ENCODE measurements around the gene ICOSLG. TPM values are rescaled to one million over a fixed set of nuclear protein-coding genes. Genes with fewer than 3 reads are reported as not detected.

The ICOSLG gene
- total and polyA plus RNA-seq, 2 experiments from 2014 or later: 1.9 to 2.4 TPM

GRCh38 chr21:44263221-44263760, 22.5 kb upstream of the ICOSLG start:
- no peaks in the 10 kb centered on the region for H3K79me2 ChIP-seq
- H3K27me3 ChIP-seq: no peaks in the 10 kb centered on the region
- H3K4me2 ChIP-seq: no peak overlapping the region
- no peaks in the 10 kb centered on the region for H3K4me1 ChIP-seq (ENCODE audit: insufficient read depth)
- H2AFZ ChIP-seq: no peak overlapping the region
- no peaks in the 10 kb centered on the region for H3K36me3 ChIP-seq (replicated peaks; ENCODE audit: insufficient read depth, low read depth)
- H3K9me3 ChIP-seq (ENCODE audit: low read depth): no peaks in the 10 kb centered on the region
- H3K4me3 ChIP-seq: no peak overlapping the region
- no peaks in the 10 kb centered on the region for H4K20me1 ChIP-seq (ENCODE audit: insufficient read depth, poor library complexity, severe bottlenecking)
- TF ChIP-seq EZH2 (IDR thresholded peaks at IDR 0.05; ENCODE audit: borderline replicate concordance) (no peak), CTCF (IDR thresholded peaks at IDR 0.05; ENCODE audit: poor library complexity) (no peak), EZH2phosphoT487 (IDR thresholded peaks at IDR 0.05; ENCODE audit: low read depth, severe bottlenecking, unreplicated experiment) (no peak)
- no peak overlapping the region for H3K27ac ChIP-seq
- H3K9me2 ChIP-seq (replicated peaks; ENCODE audit: insufficient read depth): no peaks in the 10 kb centered on the region
- no peak for DNase-seq (ENCODE audit: low spot score)
- WGBS (ENCODE audit: low lambda C conversion rate, missing lambda C conversion rate): 46% methylated on average over 15 of the region's 18 CpGs

- H3K27ac ChIP-seq: no peak overlapping the region
- peak; percentile 5 for DNase-seq (ENCODE audit: low spot score)
- no peaks in the 10 kb centered on the region for H3K36me3 ChIP-seq (replicated peaks; ENCODE audit: insufficient read depth, low read depth)
- no peaks in the 10 kb centered on the region for H3K4me1 ChIP-seq (ENCODE audit: insufficient read depth)
- no peaks in the 10 kb centered on the region for H3K9me2 ChIP-seq (replicated peaks; ENCODE audit: insufficient read depth)
- TF ChIP-seq CTCF (IDR thresholded peaks at IDR 0.05; ENCODE audit: poor library complexity) (no peak), EZH2 (IDR thresholded peaks at IDR 0.05; ENCODE audit: borderline replicate concordance) (no peak), EZH2phosphoT487 (IDR thresholded peaks at IDR 0.05; ENCODE audit: low read depth, severe bottlenecking, unreplicated experiment) (no peak)
- no peaks in the 10 kb centered on the region for H3K79me2 ChIP-seq
- no peak overlapping the region for H2AFZ ChIP-seq
- no peaks in the 10 kb centered on the region for H3K9me3 ChIP-seq (ENCODE audit: low read depth)
- no peaks in the 10 kb centered on the region for H3K27me3 ChIP-seq
- no peak overlapping the region for H3K4me2 ChIP-seq
- WGBS (ENCODE audit: low lambda C conversion rate, missing lambda C conversion rate): no CpG with 5 or more reads among the region's 12 CpGs
- no peaks in the 10 kb centered on the region for H4K20me1 ChIP-seq (ENCODE audit: insufficient read depth, poor library complexity, severe bottlenecking)
- H3K4me3 ChIP-seq: no peak overlapping the region
Measured at GRCh38 chr21:44262338-44263056, 21.8 kb upstream of the ICOSLG start.

GRCh38 chr21:44261675-44262295, 21.0 kb upstream of the ICOSLG start, which contains the start of gene DNMT3L:
DNMT3L (minus strand) TSS chr21:44261897; CDS start chr21:44261259, 638 bp downstream.
- Histone ChIP-seq H4K20me1 (ENCODE audit: insufficient read depth, poor library complexity, severe bottlenecking) (no peaks in the 10 kb centered on the region), H3K9me2 (replicated peaks; ENCODE audit: insufficient read depth) (no peaks in the 10 kb centered on the region), H3K4me1 (ENCODE audit: insufficient read depth) (no peaks in the 10 kb centered on the region), H3K36me3 (replicated peaks; ENCODE audit: insufficient read depth, low read depth) (no peaks in the 10 kb centered on the region), H3K27ac (no peak within 1 kb of the TSS), H3K27me3 (no peaks in the 10 kb centered on the region), H3K4me3 (no peak within 1 kb of the TSS), H3K79me2 (no peaks in the 10 kb centered on the region), H3K9me3 (ENCODE audit: low read depth) (no peaks in the 10 kb centered on the region), H3K4me2 (no peak within 1 kb of the TSS), H2AFZ (no peak within 1 kb of the TSS)
- peak; percentile 4 for DNase-seq (ENCODE audit: low spot score)
- TF ChIP-seq EZH2phosphoT487 (IDR thresholded peaks at IDR 0.05; ENCODE audit: low read depth, severe bottlenecking, unreplicated experiment) (no peak), CTCF (IDR thresholded peaks at IDR 0.05; ENCODE audit: poor library complexity) (no peak), EZH2 (IDR thresholded peaks at IDR 0.05; ENCODE audit: borderline replicate concordance) (no peak)
- WGBS (ENCODE audit: low lambda C conversion rate, missing lambda C conversion rate): 91% methylated on average over 9 of the region's 19 CpGs

All from hepatocyte (in vitro differentiated cells).